Measurements from ENCODE around the gene EEF1AKMT2.

The EEF1AKMT2 gene

GRCh38 chr10:124736491-124737136, 55.1 kb downstream of the EEF1AKMT2 start:
- peak; percentile 73 for DNase-seq

GRCh38 chr10:124735491-124736286, 56.0 kb downstream of the EEF1AKMT2 start:
- no peak for DNase-seq

- DNase-seq = no peak
These were observed 57.1 kb downstream of the EEF1AKMT2 start for GRCh38 chr10:124734311-124735166.

GRCh38 chr10:124733571-124734245, 58.0 kb downstream of the EEF1AKMT2 start:
- no peak for DNase-seq

DNA sequence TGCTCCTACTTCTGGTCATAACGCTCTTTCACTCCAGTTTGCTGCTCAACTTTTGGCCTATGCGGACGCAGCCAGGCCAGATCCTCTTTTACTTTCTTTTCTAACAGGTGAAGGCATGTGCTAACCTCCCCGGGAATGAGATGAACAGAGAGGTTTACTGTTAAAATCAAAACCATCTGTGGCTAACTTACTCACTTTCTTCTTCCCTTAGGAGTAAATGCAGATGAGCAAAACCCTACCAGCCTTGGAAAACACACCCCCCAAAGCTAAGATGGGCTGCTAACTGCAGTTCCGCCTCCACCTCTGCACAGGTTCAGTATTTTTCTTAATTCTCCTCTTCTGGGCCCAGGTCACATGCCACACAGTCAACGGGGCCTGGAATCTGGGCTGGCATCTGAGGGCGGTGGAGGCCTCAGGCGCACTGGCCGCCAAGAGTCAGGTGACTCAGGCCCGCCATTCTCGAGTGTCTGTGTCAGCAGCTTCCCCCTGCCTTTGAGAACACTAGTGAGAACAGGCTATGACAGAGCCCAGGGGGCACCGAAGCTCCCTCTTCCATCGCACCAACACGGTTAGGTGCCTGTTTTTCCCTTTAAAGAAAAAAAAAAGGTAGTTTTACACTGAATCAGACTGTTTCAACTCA, 58.6 kb downstream of the EEF1AKMT2 start:
- no peak for DNase-seq

GRCh38 chr10:124731551-124731950, 60.1 kb downstream of the EEF1AKMT2 start:
- DNase-seq = no peak

GRCh38 chr10:124730790-124731189, 60.9 kb downstream of the EEF1AKMT2 start:
- no peak for DNase-seq

DNA sequence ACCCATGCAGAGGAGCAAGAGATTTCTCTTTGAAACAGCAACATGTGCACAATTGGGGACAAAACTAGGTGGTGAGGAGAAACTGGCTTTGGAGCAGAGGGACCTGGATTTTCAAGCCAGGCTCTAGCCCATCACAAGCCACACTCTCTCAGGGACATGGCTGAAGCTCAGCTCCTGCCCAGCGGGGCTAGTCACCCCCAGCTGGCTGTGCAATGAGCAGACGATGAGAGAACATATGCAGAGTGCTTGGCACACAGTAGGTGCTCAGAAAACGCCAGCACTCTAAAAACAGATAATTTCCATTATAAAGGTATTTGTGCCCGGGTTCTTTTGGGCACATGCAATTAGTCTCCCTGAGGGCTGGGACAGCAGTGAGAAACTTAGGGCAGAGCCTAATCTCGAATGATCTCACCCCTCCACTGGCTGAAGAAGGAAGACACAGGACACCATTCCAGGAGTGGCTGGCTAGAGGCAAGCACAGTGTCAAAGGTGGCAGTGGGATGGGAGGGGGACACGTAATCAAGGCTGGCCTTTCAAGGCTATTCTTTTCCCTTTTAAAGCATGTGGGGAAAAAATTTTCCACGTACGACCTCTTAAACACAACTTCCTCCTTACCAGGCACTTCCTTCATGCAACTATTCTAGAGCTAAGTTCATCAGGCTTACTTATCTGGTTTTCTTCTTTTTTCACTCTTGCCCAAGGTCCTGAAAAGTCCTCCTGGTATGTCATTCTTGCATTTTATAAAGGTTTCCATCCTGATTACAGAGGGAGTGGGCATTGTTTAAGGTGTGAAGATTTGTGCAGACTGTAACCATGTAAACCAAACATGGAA, 62.6 kb downstream of the EEF1AKMT2 start:
- no peak for DNase-seq

DNA sequence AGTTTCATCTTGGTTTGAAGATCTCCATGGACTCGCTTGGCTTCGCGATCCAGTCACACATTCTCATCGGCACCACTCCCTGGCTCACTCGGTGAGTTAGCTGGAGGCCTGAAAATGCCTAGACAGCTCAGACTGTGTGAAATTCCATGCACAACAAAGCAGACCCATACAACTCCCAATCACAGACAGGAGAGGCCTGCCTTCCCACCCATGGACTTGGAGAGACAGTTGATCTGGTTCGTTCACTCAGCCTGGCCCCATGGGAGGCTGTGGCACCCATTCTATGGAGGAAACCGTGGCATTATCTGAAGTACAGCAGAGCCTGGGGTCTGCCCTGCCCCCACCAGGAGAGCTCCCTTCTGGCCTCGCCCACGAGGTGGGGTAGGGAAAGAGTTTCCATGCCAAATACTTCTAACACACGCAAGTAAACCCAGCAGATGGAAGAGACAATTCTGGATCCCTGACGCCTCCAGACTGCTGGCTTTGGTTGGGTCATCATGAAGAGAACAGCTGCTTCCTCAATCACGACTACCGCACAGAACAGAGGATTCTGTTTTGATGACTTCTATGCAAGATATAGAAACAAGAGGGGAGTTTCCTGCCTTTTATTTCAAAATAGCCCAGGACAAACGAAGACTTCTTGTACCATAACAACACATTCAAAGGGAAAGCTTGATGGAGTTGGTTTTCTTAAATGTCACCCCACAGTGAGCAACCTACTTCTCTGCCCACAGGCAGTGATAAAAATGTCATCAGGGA, 63.4 kb downstream of the EEF1AKMT2 start:
- DNase-seq = peak; percentile 68

GRCh38 chr10:124727361-124727960, 64.2 kb downstream of the EEF1AKMT2 start:
- no peak for DNase-seq

- peak; percentile 16 for DNase-seq
These were observed 65.9 kb downstream of the EEF1AKMT2 start for GRCh38 chr10:124725791-124726190.

GRCh38 chr10:124725171-124725631, 66.5 kb downstream of the EEF1AKMT2 start:
- no peak for DNase-seq

GRCh38 chr10:124724279-124725027, 67.2 kb downstream of the EEF1AKMT2 start:
- DNase-seq = peak; percentile 31

- no peak for DNase-seq
These were observed 67.9 kb downstream of the EEF1AKMT2 start for GRCh38 chr10:124723826-124724225.

DNA sequence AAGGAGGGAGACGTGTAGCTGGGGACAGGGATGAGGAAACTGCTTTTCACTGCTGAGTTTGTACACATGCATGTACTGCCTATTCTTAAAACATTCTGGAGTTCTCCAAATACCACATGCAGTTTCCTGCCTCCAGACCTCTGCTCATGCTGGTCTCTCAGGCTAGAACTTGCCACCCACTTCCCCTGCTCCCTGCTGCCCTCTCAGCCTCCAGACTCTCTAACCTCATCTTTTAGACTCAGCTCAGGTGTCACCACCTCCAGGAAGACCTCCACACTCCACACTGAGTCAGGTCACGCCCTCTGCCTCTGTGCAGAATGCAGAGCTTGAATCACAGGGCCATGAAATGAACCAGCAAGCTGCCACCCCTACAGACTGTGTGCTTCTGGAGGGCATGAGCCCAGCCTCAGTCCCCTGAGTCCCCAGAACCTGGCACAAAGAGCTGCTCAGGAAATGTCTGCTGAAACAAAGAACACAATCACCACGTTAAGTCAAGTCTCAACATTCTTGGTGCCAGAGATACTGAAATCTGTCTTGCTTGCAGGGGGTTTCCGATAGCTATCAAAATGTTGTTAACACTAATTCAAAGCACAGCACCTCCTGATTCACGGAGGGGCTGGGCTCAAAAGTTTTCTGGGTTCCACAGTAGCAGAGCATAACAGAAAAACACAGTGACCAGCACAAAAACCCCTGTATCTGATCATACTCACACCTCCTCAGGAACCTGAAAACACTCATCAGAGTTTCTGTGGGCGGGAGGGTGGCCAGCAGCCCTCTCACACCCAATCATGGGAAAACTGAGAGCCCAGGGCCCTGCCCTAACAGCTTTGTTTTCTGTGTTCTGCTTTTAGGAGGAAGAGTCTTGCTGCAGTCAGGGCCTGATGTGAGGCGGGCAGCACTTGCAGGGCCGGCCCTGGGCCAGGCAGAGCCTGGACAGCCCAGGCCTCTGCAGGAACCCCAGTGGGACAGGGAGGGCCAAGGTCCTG, 68.6 kb downstream of the EEF1AKMT2 start:
- DNase-seq = peak; percentile 26

GRCh38 chr10:124721330-124722045, 70.2 kb downstream of the EEF1AKMT2 start:
- DNase-seq = no peak

DNA sequence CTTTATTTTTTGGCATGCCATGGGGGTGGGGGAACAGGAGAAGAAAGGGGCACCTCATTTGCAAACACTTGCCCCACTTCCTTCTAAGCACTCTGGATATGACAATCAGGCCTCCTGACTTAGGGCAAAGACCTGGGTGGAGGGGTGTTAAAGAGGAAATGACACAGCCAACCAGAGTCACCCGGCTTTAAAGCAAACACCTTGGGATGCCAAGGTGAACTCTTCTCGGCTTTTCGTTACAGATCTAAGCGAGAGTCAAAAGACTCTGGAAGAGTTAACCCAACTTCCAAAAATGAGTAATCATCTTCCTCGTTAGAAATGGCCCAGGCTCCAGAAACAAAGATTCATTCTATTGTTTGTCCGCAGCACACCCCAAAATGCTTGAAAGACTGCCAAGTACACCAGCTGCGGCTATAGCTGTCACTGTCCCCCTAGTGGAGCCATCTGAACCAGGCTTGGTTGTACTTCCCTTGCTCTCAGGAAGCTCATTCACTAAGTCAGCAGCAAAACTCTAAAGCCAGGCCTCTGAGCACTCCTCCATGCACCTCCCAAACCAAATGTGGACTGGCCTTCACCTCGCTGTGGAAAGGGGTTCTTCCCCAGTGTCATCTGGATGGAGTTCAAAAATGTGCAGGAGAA, 72.4 kb downstream of the EEF1AKMT2 start:
- peak; percentile 61 for DNase-seq

Data from left hindlimb (tissue), 1 donor.